ENCODE data around the gene ALDH18A1. TPM values are rescaled to one million over a fixed set of nuclear protein-coding genes. Genes with fewer than 3 reads are reported as not detected.
A peak's percentile ranks its signal among the peaks of the same experiment; 100 is the strongest.

The ALDH18A1 gene
- total RNA-seq, 1 experiment from 2014 or later = 114 TPM

DNA sequence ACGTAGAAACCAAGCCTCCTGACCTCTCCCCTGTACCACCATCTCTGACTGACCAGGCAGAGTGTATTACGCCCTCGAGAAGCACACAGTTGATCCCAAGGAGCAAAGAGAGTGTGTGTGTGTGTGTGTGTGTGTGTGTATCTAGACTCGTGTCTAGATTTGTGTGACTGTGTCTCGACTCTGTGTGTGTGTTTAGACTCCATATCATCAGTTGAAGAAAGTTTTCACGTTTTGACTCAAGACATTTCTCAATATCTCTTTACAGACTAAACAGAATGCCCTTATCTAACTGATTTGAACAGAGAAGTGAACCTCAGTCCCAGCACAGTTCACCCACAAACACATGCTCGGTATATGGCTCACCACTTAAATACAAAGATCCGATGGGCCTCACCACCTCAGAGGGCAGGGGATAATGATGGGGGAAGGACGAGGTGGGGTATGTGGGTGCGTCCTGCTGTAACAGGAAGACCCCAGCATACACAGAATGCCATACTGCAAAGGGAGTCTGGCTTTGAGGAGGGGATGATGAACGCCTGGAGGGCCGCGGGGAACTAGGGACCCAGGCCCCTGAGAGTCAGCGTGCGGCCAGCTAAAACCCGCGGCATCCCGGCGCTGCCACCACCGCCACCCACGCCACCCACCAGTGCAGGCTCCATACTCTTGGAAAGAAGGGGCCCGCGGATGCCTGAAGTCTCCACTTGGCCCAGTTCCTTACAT, 780 bp downstream of the ALDH18A1 start:
- no peaks in the 10 kb centered on the region; the same call in 1 of the 2 replicates for H3K27me3 Mint-ChIP-seq (ENCODE audit: low read depth)
- no CpG with 5 or more reads among the region's 23 CpGs for WGBS (ENCODE audit: extremely low coverage, insufficient read length, low lambda C conversion rate)

More for the DNA sequence above, 780 bp downstream of the ALDH18A1 start:
- Histone ChIP-seq H3K18ac (ENCODE audit: insufficient read length, low read depth, low read length) (no peak overlapping the region), H4K91ac (ENCODE audit: insufficient read length, low read depth, low read length) (no peak overlapping the region), H2AK5ac (ENCODE audit: insufficient read length, low read length) (no peak overlapping the region), H3K79me1 (ENCODE audit: insufficient read depth, low read depth, low read length, poor library complexity, severe bottlenecking) (no peaks in the 10 kb centered on the region), H3K79me2 (ENCODE audit: insufficient read depth, low read length) (peaks cover 3% of the 10 kb centered on the region; the same call in 1 of the 2 replicates), H2BK120ac (ENCODE audit: low read depth, low read length, poor library complexity, severe bottlenecking) (no peak overlapping the region), H2AFZ (ENCODE audit: low read length) (no peak overlapping the region), H4K8ac (replicated peaks; ENCODE audit: insufficient read length, low read depth, low read length) (no peak overlapping the region), H3K4me1 (ENCODE audit: insufficient read depth, low read length) (no peaks in the 10 kb centered on the region; the same call in 1 of the 2 replicates), H3K56ac (ENCODE audit: insufficient read length, low read depth, low read length) (no peak overlapping the region), H3K9ac (ENCODE audit: extremely low read depth, insufficient read length, low read length) (peak overlapping the region; percentile 76), H2BK20ac (ENCODE audit: low read depth, low read length, poor library complexity, severe bottlenecking) (no peak overlapping the region), H4K20me1 (ENCODE audit: control insufficient read depth, insufficient read depth, insufficient read length) (no peaks in the 10 kb centered on the region), H3T11ph (ENCODE audit: low read length) (no peak overlapping the region), H3K27ac (ENCODE audit: insufficient read length, low read depth, low read length) (no peak overlapping the region), H4K5ac (ENCODE audit: insufficient read length, low read depth, low read length) (no peak overlapping the region), H3K23me2 (ENCODE audit: insufficient read length, low read depth, low read length, poor library complexity, severe bottlenecking) (peaks cover 8% of the 10 kb centered on the region), H3K4ac (ENCODE audit: low read depth, low read length) (no peak overlapping the region), H2BK12ac (ENCODE audit: insufficient read length, low read depth, low read length) (no peak overlapping the region), H3K14ac (ENCODE audit: insufficient read depth, low read length) (peak overlapping the region; percentile 43), H3K23ac (ENCODE audit: insufficient read length, low read depth, low read length) (peak overlapping the region; percentile 40), H2BK5ac (ENCODE audit: insufficient read length, low read length) (no peak overlapping the region), H3K4me2 (ENCODE audit: insufficient read depth, insufficient read length, low read length) (peak overlapping the region; percentile 98), H3K9me3 (ENCODE audit: control insufficient read depth, low read depth, low read length) (no peaks in the 10 kb centered on the region), H2BK15ac (ENCODE audit: low read depth, low read length) (no peak overlapping the region), H3K27me3 (ENCODE audit: insufficient read depth, low read length) (no peaks in the 10 kb centered on the region)
- H3K36me3 Mint-ChIP-seq (ENCODE audit: insufficient read depth in 1 of 3, low read depth in 3 of 3) = peaks cover 28 to 31% (median 30%) of the 10 kb centered on the region in 3 experiments
- H3K9me3 Mint-ChIP-seq = peaks cover 6 to 9% of the 10 kb centered on the region in 2 experiments
- DNase-seq = no peak
- H3K27ac Mint-ChIP-seq = peak overlapping the region in 2 of 3 experiments; percentile 7 to 19; a peak in 4 of 7 replicates
- TF ChIP-seq, protein P1, sequence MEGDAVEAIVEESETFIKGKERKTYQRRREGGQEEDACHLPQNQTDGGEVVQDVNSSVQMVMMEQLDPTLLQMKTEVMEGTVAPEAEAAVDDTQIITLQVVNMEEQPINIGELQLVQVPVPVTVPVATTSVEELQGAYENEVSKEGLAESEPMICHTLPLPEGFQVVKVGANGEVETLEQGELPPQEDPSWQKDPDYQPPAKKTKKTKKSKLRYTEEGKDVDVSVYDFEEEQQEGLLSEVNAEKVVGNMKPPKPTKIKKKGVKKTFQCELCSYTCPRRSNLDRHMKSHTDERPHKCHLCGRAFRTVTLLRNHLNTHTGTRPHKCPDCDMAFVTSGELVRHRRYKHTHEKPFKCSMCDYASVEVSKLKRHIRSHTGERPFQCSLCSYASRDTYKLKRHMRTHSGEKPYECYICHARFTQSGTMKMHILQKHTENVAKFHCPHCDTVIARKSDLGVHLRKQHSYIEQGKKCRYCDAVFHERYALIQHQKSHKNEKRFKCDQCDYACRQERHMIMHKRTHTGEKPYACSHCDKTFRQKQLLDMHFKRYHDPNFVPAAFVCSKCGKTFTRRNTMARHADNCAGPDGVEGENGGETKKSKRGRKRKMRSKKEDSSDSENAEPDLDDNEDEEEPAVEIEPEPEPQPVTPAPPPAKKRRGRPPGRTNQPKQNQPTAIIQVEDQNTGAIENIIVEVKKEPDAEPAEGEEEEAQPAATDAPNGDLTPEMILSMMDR (conservative IDR thresholded peaks at IDR 0.05) = no peak
- peaks cover 14 to 18% of the 10 kb centered on the region in 2 experiments for H3K4me1 Mint-ChIP-seq
- peak overlapping the region; percentile 95 to 100 for H3K4me3 Mint-ChIP-seq

Data from H9 (cell line).